ENCODE data around the gene NFS1. TPM values are rescaled to one million over a fixed set of nuclear protein-coding genes. Genes with fewer than 3 reads are reported as not detected.
A peak's percentile ranks its signal among the peaks of the same experiment; 100 is the strongest.

The NFS1 gene
- total RNA-seq, 2 donors from 2014 or later: 43.3 to 46.0 TPM

GRCh38 chr20:35632539-35633115 lies 66.5 kb downstream of the NFS1 start:
- Mint-ChIP-seq H3K27me3 (ENCODE audit: low read depth) (no peaks in the 10 kb centered on the region), H3K4me3 (no peak overlapping the region), H3K27ac (no peak overlapping the region), H3K36me3 (ENCODE audit: insufficient read depth in 2 of 2) (peaks cover 1 to 6% of the 10 kb centered on the region in 2 donors), H3K9me3 (no peaks in the 10 kb centered on the region), H3K4me1 (ENCODE audit: low read depth) (peaks cover 22% of the 10 kb centered on the region)
- ATAC-seq (replicated peaks in 1 of 2): no peak
- no peak for DNase-seq

- H3K4me1 Mint-ChIP-seq (ENCODE audit: low read depth): peaks cover 6% of the 10 kb centered on the region
- H3K36me3 Mint-ChIP-seq (ENCODE audit: insufficient read depth in 2 of 2): peaks cover 3 to 13% of the 10 kb centered on the region in 2 donors
- H3K9me3 Mint-ChIP-seq: no peaks in the 10 kb centered on the region
- H3K27me3 Mint-ChIP-seq (ENCODE audit: low read depth): no peaks in the 10 kb centered on the region
- ATAC-seq (replicated peaks in 1 of 2) (peak in 1 of 2 donors; percentile 50), DNase-seq (no peak)
- H3K4me3 Mint-ChIP-seq: no peak overlapping the region
- H3K27ac Mint-ChIP-seq: no peak overlapping the region
These were observed 68.5 kb downstream of the NFS1 start for GRCh38 chr20:35630636-35631035.

DNA sequence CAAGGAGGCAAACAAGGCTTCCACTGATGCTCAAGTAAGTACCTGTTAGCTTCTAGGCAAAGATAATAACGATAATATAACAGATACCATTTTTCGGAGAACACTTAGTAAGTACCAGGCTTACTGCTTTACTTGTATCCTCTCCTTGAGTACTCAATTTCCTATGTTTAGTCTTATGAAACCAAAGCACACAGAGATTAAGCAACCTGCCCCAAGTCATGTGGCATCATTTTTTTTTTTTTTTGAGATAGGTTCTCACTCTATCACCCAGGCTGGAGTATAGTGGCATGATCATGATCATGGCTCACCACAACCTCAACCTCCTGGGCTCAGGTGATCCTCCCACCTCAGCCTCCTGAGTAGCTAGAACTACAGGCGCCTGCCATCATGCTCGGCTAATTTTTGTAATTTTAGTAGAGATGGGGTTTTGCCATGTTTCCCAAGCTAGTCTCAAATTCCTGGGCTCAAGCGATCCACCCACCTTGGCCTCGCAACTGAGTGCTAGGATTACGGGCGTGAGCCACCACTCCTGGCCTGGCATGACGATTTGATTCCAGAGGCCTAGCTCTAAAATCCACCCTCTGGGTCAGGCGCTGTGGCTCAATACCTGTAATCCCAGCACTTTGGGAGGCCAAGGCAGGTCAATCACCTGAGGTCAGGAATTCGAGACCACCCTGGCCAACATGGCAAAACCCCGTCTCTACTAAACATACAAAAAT lies 69.6 kb downstream of the NFS1 start:
- no peak for DNase-seq
- Mint-ChIP-seq H3K27ac (no peak overlapping the region), H3K4me3 (no peak overlapping the region)

GRCh38 chr20:35627121-35627520 lies 72.0 kb downstream of the NFS1 start:
- H3K4me3 Mint-ChIP-seq: no peak overlapping the region
- no peak overlapping the region for H3K27ac Mint-ChIP-seq
- H3K36me3 Mint-ChIP-seq (ENCODE audit: insufficient read depth in 2 of 2): peaks cover 3 to 13% of the 10 kb centered on the region in 2 donors
- ATAC-seq (replicated peaks in 1 of 2): no peak
- no peak for DNase-seq
- no peaks in the 10 kb centered on the region for H3K9me3 Mint-ChIP-seq
- no peaks in the 10 kb centered on the region for H3K4me1 Mint-ChIP-seq (ENCODE audit: low read depth)
- no peaks in the 10 kb centered on the region for H3K27me3 Mint-ChIP-seq (ENCODE audit: low read depth)

More for the DNA sequence above, 69.6 kb downstream of the NFS1 start:
- no peak for ATAC-seq (replicated peaks in 1 of 2)
- H3K36me3 Mint-ChIP-seq (ENCODE audit: insufficient read depth in 2 of 2): peaks cover 3 to 13% of the 10 kb centered on the region in 2 donors
- no peaks in the 10 kb centered on the region for H3K9me3 Mint-ChIP-seq
- no peaks in the 10 kb centered on the region for H3K27me3 Mint-ChIP-seq (ENCODE audit: low read depth)
- H3K4me1 Mint-ChIP-seq (ENCODE audit: low read depth): no peaks in the 10 kb centered on the region

DNA sequence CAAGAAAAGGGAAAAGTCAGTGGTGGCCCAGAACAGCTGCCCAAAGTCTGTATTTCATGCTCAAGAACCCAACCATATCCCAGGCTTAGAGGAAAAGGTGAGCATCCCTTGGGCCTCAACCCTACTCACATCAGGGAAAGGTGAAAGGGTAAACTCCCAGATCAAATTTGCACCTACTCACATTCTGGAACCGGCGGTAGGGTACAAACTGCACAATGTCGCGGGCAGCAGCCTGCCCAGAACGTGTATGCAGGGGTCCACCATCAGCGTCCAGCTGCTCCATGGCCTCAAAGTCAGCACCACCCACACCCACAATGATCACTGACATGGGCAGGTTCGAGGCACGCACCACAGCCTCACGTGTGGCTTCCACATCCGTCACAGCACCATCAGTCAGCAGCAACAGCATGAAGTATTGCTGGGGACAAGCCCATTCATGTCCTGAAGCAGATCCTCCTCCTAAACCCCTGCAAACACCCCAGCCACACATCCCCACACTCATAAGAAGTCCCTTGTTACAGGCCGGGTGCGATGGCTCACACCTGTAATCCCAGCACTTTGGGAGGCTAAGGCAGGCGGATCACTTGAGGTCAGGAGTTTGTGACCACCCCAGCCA lies 72.7 kb downstream of the NFS1 start:
- ATAC-seq (replicated peaks in 1 of 2) (no peak), DNase-seq (no peak)
- Mint-ChIP-seq H3K36me3 (ENCODE audit: insufficient read depth in 2 of 2) (peaks cover 3 to 14% of the 10 kb centered on the region in 2 donors), H3K9me3 (no peaks in the 10 kb centered on the region), H3K4me1 (ENCODE audit: low read depth) (peaks cover 5% of the 10 kb centered on the region), H3K27ac (no peak overlapping the region), H3K27me3 (ENCODE audit: low read depth) (no peaks in the 10 kb centered on the region), H3K4me3 (no peak overlapping the region)

GRCh38 chr20:35625584-35626385 lies 73.4 kb downstream of the NFS1 start:
- no peaks in the 10 kb centered on the region for H3K27me3 Mint-ChIP-seq (ENCODE audit: low read depth)
- H3K4me1 Mint-ChIP-seq (ENCODE audit: low read depth): peaks cover 13% of the 10 kb centered on the region
- H3K27ac Mint-ChIP-seq: peak overlapping the region; percentile 70
- no peak overlapping the region for H3K4me3 Mint-ChIP-seq
- DNase-seq (no peak), ATAC-seq (replicated peaks in 1 of 2) (no peak)
- peaks cover 3 to 15% of the 10 kb centered on the region in 2 donors for H3K36me3 Mint-ChIP-seq (ENCODE audit: insufficient read depth in 2 of 2)
- no peaks in the 10 kb centered on the region for H3K9me3 Mint-ChIP-seq

DNA sequence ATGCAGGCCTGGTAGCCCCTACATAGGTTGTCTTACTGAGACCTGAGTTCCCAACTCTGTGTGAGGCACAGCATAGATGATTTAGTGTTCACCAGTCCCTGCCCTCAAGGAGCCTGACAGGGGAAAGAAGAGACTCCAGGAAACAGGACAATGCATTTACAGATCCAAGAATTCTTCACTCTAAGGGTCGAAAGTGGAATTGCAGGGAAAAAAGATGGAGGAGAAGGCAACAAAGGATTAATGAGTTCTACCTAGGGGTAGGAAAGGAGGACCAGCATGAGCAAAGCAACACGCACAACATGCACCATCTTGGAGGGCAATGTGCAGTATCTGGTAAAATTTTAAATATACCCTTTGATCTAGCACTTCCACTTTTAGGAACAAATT lies 77.6 kb downstream of the NFS1 start:
- peaks cover 53% of the 10 kb centered on the region for H3K4me1 Mint-ChIP-seq (ENCODE audit: low read depth)
- H3K9me3 Mint-ChIP-seq: no peaks in the 10 kb centered on the region
- H3K4me3 Mint-ChIP-seq: no peak overlapping the region
- H3K27ac Mint-ChIP-seq: no peak overlapping the region
- no peak for ATAC-seq (replicated peaks in 1 of 2)
- H3K36me3 Mint-ChIP-seq (ENCODE audit: insufficient read depth in 2 of 2): peaks cover 2 to 8% of the 10 kb centered on the region in 2 donors
- no peak for DNase-seq
- no peaks in the 10 kb centered on the region for H3K27me3 Mint-ChIP-seq (ENCODE audit: low read depth)

- H3K4me3 Mint-ChIP-seq: no peak overlapping the region
- peaks cover 56% of the 10 kb centered on the region for H3K4me1 Mint-ChIP-seq (ENCODE audit: low read depth)
- H3K36me3 Mint-ChIP-seq (ENCODE audit: insufficient read depth in 2 of 2): peaks cover 2 to 8% of the 10 kb centered on the region in 2 donors
- no peaks in the 10 kb centered on the region for H3K9me3 Mint-ChIP-seq
- H3K27ac Mint-ChIP-seq: no peak overlapping the region
- ATAC-seq (replicated peaks in 1 of 2) (no peak), DNase-seq (no peak)
- H3K27me3 Mint-ChIP-seq (ENCODE audit: low read depth): no peaks in the 10 kb centered on the region
These were observed 78.2 kb downstream of the NFS1 start for GRCh38 chr20:35620818-35621559.

DNA sequence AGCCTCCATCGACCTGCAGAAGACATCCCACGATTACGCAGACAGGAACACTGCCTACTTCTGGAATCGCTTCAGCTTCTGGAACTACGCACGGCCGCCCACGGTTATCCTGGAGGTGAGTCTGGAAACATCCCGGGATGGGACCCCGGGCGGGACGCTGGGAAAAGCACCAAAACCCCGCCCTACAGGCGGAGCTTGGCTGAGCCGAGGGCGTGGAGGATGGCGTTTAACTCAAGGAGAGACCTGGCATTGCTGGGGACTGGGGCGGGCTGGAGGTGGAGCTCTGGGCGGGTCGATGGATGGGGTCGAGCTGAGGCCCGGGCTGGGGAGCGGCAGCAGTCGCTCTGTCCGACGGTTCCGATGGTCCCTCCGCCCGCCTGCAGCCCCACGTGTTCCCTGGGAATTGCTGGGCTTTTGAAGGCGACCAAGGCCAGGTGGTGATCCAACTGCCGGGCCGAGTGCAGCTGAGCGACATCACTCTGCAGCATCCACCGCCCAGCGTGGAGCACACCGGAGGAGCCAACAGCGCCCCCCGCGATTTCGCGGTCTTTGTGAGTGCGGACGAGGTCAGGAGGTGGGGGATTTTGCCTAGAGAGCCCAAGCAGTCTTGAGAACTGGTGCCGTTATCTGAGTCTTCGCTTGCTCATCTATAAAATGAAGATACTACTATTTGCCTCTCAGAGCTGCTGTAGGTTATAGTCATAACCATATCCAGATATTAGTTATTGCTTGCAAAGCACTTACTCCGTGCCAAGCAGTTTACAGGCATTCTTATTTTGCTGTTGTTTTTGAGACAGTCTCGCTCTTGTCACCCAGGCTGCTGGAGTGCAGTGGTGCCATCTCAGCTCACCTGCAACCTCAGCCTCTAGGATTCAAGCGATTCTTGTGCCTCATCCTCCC lies 79.7 kb downstream of the NFS1 start:
- peaks cover 64% of the 10 kb centered on the region for H3K4me1 Mint-ChIP-seq (ENCODE audit: low read depth)
- no peaks in the 10 kb centered on the region for H3K9me3 Mint-ChIP-seq
- peak overlapping the region; percentile 79 for H3K27ac Mint-ChIP-seq
- H3K27me3 Mint-ChIP-seq (ENCODE audit: low read depth): no peaks in the 10 kb centered on the region
- H3K4me3 Mint-ChIP-seq: peak overlapping the region; percentile 80 to 86
- peaks cover 0 to 2% of the 10 kb centered on the region in 2 donors for H3K36me3 Mint-ChIP-seq (ENCODE audit: insufficient read depth in 2 of 2)
- ATAC-seq (replicated peaks in 1 of 2) (peak; percentile 59), DNase-seq (peak; percentile 90 to 94)

GRCh38 chr20:35618263-35619131 lies 80.7 kb downstream of the NFS1 start:
- Mint-ChIP-seq H3K36me3 (ENCODE audit: insufficient read depth in 2 of 2) (peaks cover 0 to 2% of the 10 kb centered on the region in 2 donors), H3K27ac (peak overlapping the region; percentile 59), H3K27me3 (ENCODE audit: low read depth) (no peaks in the 10 kb centered on the region), H3K9me3 (no peaks in the 10 kb centered on the region), H3K4me1 (ENCODE audit: low read depth) (peaks cover 67% of the 10 kb centered on the region), H3K4me3 (peak overlapping the region; percentile 80 to 86)
- no peak for ATAC-seq (replicated peaks in 1 of 2)
- peak; percentile 26 for DNase-seq

Measured in activated T-cell treated with anti-CD3 and anti-CD28 coated beads, Interleukin-2, amount 50 U/mL, for 72 hours (primary cell).